ENCODE data around the gene UBXN10. TPM values are rescaled to one million over a fixed set of nuclear protein-coding genes. Genes with fewer than 3 reads are reported as not detected.

The UBXN10 gene
- total and polyA plus RNA-seq, 7 donors: 0.04 to 0.48 (median 0.17) TPM

GRCh38 chr1:20150969-20151368, 34.9 kb upstream of the UBXN10 start:
- Histone ChIP-seq H3K27ac (no peak overlapping the region), H3K4me3 (no peak overlapping the region), H3K27me3 (ENCODE audit: insufficient read depth in 3 of 3, low read length in 2 of 3) (peaks cover 0 to 14% (median 0%) of the 10 kb centered on the region in 3 donors), H3K4me1 (peaks cover 5% of the 10 kb centered on the region), H3K9me3 (no peaks in the 10 kb centered on the region), H3K36me3 (ENCODE audit: insufficient read depth in 1 of 2, low read depth in 1 of 2) (no peaks in the 10 kb centered on the region)
- TF ChIP-seq, protein P1, sequence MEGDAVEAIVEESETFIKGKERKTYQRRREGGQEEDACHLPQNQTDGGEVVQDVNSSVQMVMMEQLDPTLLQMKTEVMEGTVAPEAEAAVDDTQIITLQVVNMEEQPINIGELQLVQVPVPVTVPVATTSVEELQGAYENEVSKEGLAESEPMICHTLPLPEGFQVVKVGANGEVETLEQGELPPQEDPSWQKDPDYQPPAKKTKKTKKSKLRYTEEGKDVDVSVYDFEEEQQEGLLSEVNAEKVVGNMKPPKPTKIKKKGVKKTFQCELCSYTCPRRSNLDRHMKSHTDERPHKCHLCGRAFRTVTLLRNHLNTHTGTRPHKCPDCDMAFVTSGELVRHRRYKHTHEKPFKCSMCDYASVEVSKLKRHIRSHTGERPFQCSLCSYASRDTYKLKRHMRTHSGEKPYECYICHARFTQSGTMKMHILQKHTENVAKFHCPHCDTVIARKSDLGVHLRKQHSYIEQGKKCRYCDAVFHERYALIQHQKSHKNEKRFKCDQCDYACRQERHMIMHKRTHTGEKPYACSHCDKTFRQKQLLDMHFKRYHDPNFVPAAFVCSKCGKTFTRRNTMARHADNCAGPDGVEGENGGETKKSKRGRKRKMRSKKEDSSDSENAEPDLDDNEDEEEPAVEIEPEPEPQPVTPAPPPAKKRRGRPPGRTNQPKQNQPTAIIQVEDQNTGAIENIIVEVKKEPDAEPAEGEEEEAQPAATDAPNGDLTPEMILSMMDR (IDR thresholded peaks at IDR 0.05): no peak
- WGBS, 3 donors: 82 to 86% (median 85%) methylated on average over 5 to 6 of the region's 6 CpGs
- ATAC-seq (no peak), DNase-seq (no peak)
- intact Hi-C loops (cut with DNase I): loop anchor here (5.0 kb wide), 2 partner anchors 49 to 179 kb away; no protein-coding TSS in a partner anchor

GRCh38 chr1:20151906-20152598, 33.8 kb upstream of the UBXN10 start:
- 3 to 5% (median 4%) methylated on average over 26 to 29 of the region's 29 CpGs for WGBS, 3 donors
- TF ChIP-seq, protein P1 (IDR thresholded peaks at IDR 0.05): peak; percentile 95
- H3K9me3 ChIP-seq: no peaks in the 10 kb centered on the region
- H3K4me1 ChIP-seq: peaks cover 5% of the 10 kb centered on the region
- H3K36me3 ChIP-seq (ENCODE audit: insufficient read depth in 1 of 2, low read depth in 1 of 2): no peaks in the 10 kb centered on the region
- peaks cover 0 to 5% (median 0%) of the 10 kb centered on the region in 3 donors for H3K27me3 ChIP-seq (ENCODE audit: insufficient read depth in 3 of 3, low read length in 2 of 3)
- no peak overlapping the region for H3K27ac ChIP-seq
- ATAC-seq (peak; percentile 89 to 94 (median 90)), DNase-seq (peak; percentile 84 to 93)
- H3K4me3 ChIP-seq: peak overlapping the region; percentile 49
- intact Hi-C loops (cut with DNase I): loop anchor here (1.0 to 5.0 kb wide), 4 partner anchors 50 to 234 kb away; no protein-coding TSS in a partner anchor

- TF ChIP-seq, protein P1 (IDR thresholded peaks at IDR 0.05): no peak
- peak in 3 of 4 donors; percentile 15 to 28 (median 22) for ATAC-seq
- WGBS, 3 donors: 47 to 55% (median 55%) methylated on average over 7 of the region's 7 CpGs
- Histone ChIP-seq H3K4me1 (peaks cover 5% of the 10 kb centered on the region), H3K36me3 (ENCODE audit: insufficient read depth in 1 of 2, low read depth in 1 of 2) (no peaks in the 10 kb centered on the region), H3K27me3 (ENCODE audit: insufficient read depth in 3 of 3, low read length in 2 of 3) (peaks cover 0 to 4% (median 0%) of the 10 kb centered on the region in 3 donors), H3K9me3 (no peaks in the 10 kb centered on the region), H3K27ac (peak overlapping the region; percentile 16), H3K4me3 (no peak overlapping the region)
- no peak for DNase-seq
- intact Hi-C loops (cut with DNase I): loop anchor here (1.0 to 5.0 kb wide), 4 partner anchors 50 to 234 kb away; no protein-coding TSS in a partner anchor
Measured at GRCh38 chr1:20152599-20152930, 33.3 kb upstream of the UBXN10 start.

- Histone ChIP-seq H3K27ac (peak overlapping the region; percentile 16), H3K36me3 (ENCODE audit: insufficient read depth in 1 of 2, low read depth in 1 of 2) (no peaks in the 10 kb centered on the region), H3K4me1 (peaks cover 5% of the 10 kb centered on the region), H3K27me3 (ENCODE audit: insufficient read depth in 3 of 3, low read length in 2 of 3) (peaks cover 0 to 4% (median 0%) of the 10 kb centered on the region in 3 donors), H3K4me3 (no peak overlapping the region), H3K9me3 (no peaks in the 10 kb centered on the region)
- intact Hi-C loops (cut with DNase I): loop anchor here (1.0 to 5.0 kb wide), 4 partner anchors 51 to 235 kb away; no protein-coding TSS in a partner anchor
- ATAC-seq (peak; percentile 15 to 67 (median 54)), DNase-seq (peak; percentile 35 to 76)
- WGBS, 3 donors: 37 to 42% (median 38%) methylated on average over 6 of the region's 6 CpGs
- TF ChIP-seq, protein P1 (IDR thresholded peaks at IDR 0.05): no peak
Measured at GRCh38 chr1:20153000-20153418, 32.9 kb upstream of the UBXN10 start.

Measured in psoas muscle (tissue), 8 donors.